PC-3 (cell line): ENCODE results near the gene JCAD.

Experiments used
- EZH2 ChIP-seq: fragments of 300-600 bp; sonication (generic); IDR thresholded peaks from one replicate; pipeline ENCODE4 v1.6.1; 2017; ENCODE audit warnings: antibody characterized with exemption, mild to moderate bottlenecking, low read length; ENCODE audit not compliant: unreplicated experiment
- EZH2phosphoT487 ChIP-seq: fragments of 300-600 bp; sonication (generic); IDR thresholded peaks from 2 replicates; pipeline ENCODE4 v1.6.1; 2018; ENCODE audit warnings: mild to moderate bottlenecking, antibody characterized with exemption, low read length, borderline replicate concordance
- TF ChIP-seq, protein P1 (sequence below): fragments of 300-600 bp; sonication (generic); conservative IDR thresholded peaks from 2 replicates; pipeline ENCODE4 v1.5.1; 2017; ENCODE audit warnings: antibody characterized with exemption, low read depth, mild to moderate bottlenecking, low read length

DNA sequence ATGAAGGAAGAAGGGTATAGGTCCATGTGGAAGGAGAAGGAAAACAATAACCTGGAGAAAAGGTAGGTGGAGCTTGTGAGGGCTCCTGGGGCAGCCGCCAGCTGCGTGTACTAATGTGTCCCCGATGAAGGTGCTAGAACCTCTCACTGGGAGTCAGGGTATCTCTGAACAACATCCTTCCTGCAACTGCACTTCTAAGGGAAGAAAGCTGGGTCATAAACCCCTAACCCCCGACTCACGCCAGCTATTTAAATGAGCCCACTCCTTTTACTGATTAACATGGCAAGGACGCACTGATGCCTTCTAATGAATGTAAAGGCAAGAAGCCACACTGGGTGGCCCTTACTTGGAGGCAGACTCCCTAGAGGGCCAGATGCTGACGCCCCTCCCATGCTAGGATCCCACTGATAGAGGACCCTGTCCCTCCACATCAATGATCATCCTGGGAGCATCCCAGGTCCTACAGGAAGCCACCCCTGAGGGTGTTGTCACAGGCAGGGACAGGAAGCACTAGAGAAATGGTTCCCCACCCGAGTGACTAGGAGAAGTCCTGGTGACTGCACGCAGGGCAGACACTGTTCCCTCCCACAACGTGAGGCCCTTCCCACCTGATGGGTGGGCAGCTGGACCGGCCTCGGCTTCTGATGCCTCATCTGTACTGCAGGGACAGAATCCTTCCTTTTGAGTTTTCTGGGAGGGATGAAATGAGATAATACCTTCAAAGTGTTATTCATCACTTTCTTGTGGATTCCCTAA is 20.4 kb downstream of the JCAD start:
- TF ChIP-seq, protein P1, sequence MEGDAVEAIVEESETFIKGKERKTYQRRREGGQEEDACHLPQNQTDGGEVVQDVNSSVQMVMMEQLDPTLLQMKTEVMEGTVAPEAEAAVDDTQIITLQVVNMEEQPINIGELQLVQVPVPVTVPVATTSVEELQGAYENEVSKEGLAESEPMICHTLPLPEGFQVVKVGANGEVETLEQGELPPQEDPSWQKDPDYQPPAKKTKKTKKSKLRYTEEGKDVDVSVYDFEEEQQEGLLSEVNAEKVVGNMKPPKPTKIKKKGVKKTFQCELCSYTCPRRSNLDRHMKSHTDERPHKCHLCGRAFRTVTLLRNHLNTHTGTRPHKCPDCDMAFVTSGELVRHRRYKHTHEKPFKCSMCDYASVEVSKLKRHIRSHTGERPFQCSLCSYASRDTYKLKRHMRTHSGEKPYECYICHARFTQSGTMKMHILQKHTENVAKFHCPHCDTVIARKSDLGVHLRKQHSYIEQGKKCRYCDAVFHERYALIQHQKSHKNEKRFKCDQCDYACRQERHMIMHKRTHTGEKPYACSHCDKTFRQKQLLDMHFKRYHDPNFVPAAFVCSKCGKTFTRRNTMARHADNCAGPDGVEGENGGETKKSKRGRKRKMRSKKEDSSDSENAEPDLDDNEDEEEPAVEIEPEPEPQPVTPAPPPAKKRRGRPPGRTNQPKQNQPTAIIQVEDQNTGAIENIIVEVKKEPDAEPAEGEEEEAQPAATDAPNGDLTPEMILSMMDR = no peak
- no peak for TF ChIP-seq EZH2
- no peak for TF ChIP-seq EZH2phosphoT487
